HAP-1 (cell line): ENCODE results near the gene MRPL39.

ENCODE experiments used
- DNase-seq, 2 experiments: peaks; one replicate each; pipeline ENCODE4 v3.0.0-alpha.2; 2016 to 2020; ENCODE audit warnings: low spot score in 2 of 2
- H3K27me3 ChIP-seq: fragments of 250-450 bp; sonication (Bioruptor Pico); 2 replicates; pipeline ENCODE4 v1.5.1; 2020; ENCODE audit warnings: low read depth, mild to moderate bottlenecking, moderate library complexity
- H3K36me3 ChIP-seq: fragments of 250-450 bp; sonication (Bioruptor Pico); replicated peaks from 2 replicates; pipeline ENCODE4 v1.5.1; 2020; ENCODE audit warnings: mild to moderate bottlenecking
- H3K4me1 ChIP-seq: fragments of 250-450 bp; sonication (Bioruptor Pico); 2 replicates; pipeline ENCODE4 v1.5.1; 2020; ENCODE audit warnings: mild to moderate bottlenecking
- H3K4me3 ChIP-seq: fragments of 250-450 bp; sonication (Bioruptor Pico); 2 replicates; pipeline ENCODE4 v1.5.1; 2020; ENCODE audit warnings: mild to moderate bottlenecking, moderate library complexity
- H3K9me3 ChIP-seq: fragments of 250-450 bp; sonication (Bioruptor Pico); 2 replicates; pipeline ENCODE4 v1.5.1; 2020; ENCODE audit warnings: mild to moderate bottlenecking, moderate library complexity
- in situ Hi-C: fragments of 300-500 bp; cut with MboI; formaldehyde crosslinking; loops from 3 replicates; pipeline ENCODE4 v1.14.3; 2020; ENCODE audit warnings: low sequenced_read_pairs, inconsistent platforms, mixed read lengths

Gene MRPL39

GRCh38 chr21:25584833-25585676 lies 22.2 kb downstream of the MRPL39 start:
- Histone ChIP-seq H3K36me3 (peaks cover 21% of the 10 kb centered on the region), H3K4me3 (no peak overlapping the region), H3K4me1 (no peaks in the 10 kb centered on the region), H3K27me3 (no peaks in the 10 kb centered on the region), H3K9me3 (no peaks in the 10 kb centered on the region)
- no peak for DNase-seq
- in situ Hi-C loops, result no loop called here

- Histone ChIP-seq H3K36me3 (peaks cover 16% of the 10 kb centered on the region), H3K4me3 (no peak overlapping the region), H3K27me3 (no peaks in the 10 kb centered on the region), H3K4me1 (no peaks in the 10 kb centered on the region), H3K9me3 (no peaks in the 10 kb centered on the region)
- no peak for DNase-seq
- in situ Hi-C loops, result no loop called here
Observed at GRCh38 chr21:25583370-25584130, 23.7 kb downstream of the MRPL39 start.

GRCh38 chr21:25582888-25583287 lies 24.4 kb downstream of the MRPL39 start:
- in situ Hi-C loops, result no loop called here
- H3K27me3 ChIP-seq, result no peaks in the 10 kb centered on the region
- DNase-seq, result no peak

GRCh38 chr21:25582164-25582790 lies 25.0 kb downstream of the MRPL39 start:
- H3K4me1 ChIP-seq, result no peaks in the 10 kb centered on the region
- no peaks in the 10 kb centered on the region for H3K27me3 ChIP-seq
- DNase-seq, result no peak
- in situ Hi-C loops, result no loop called here
- no peak overlapping the region for H3K4me3 ChIP-seq
- no peaks in the 10 kb centered on the region for H3K9me3 ChIP-seq
- peaks cover 7% of the 10 kb centered on the region for H3K36me3 ChIP-seq

More at GRCh38 chr21:25582888-25583287, 24.4 kb downstream of the MRPL39 start:
- Histone ChIP-seq H3K4me3 (no peak overlapping the region), H3K36me3 (peaks cover 13% of the 10 kb centered on the region), H3K9me3 (no peaks in the 10 kb centered on the region), H3K4me1 (no peaks in the 10 kb centered on the region)

GRCh38 chr21:25581582-25581981 lies 25.7 kb downstream of the MRPL39 start:
- no peaks in the 10 kb centered on the region for H3K9me3 ChIP-seq

GRCh38 chr21:25580912-25581260 lies 26.4 kb downstream of the MRPL39 start:
- in situ Hi-C loops, result no loop called here
- peaks cover 4% of the 10 kb centered on the region for H3K4me1 ChIP-seq
- no peak for DNase-seq

More at GRCh38 chr21:25581582-25581981, 25.7 kb downstream of the MRPL39 start:
- DNase-seq, result no peak
- H3K4me1 ChIP-seq, result no peaks in the 10 kb centered on the region
- H3K4me3 ChIP-seq, result no peak overlapping the region
- no peaks in the 10 kb centered on the region; the same call in 1 of the 2 replicates for H3K36me3 ChIP-seq
- H3K27me3 ChIP-seq, result no peaks in the 10 kb centered on the region
- in situ Hi-C loops, result no loop called here

GRCh38 chr21:25579226-25580013 lies 27.9 kb downstream of the MRPL39 start:
- Histone ChIP-seq H3K9me3 (no peaks in the 10 kb centered on the region), H3K4me1 (peaks cover 7% of the 10 kb centered on the region), H3K36me3 (no peaks in the 10 kb centered on the region), H3K4me3 (no peak overlapping the region), H3K27me3 (no peaks in the 10 kb centered on the region)
- no peak for DNase-seq
- in situ Hi-C loops, result no loop called here

More at GRCh38 chr21:25580912-25581260, 26.4 kb downstream of the MRPL39 start:
- Histone ChIP-seq H3K4me3 (no peak overlapping the region), H3K36me3 (no peaks in the 10 kb centered on the region; the same call in 1 of the 2 replicates), H3K27me3 (no peaks in the 10 kb centered on the region), H3K9me3 (no peaks in the 10 kb centered on the region)

- no peaks in the 10 kb centered on the region for H3K9me3 ChIP-seq
- DNase-seq, result no peak
- in situ Hi-C loops, result no loop called here
Observed at GRCh38 chr21:25578056-25578961, 29.0 kb downstream of the MRPL39 start.

GRCh38 chr21:25577424-25578055 lies 29.7 kb downstream of the MRPL39 start:
- no peaks in the 10 kb centered on the region for H3K27me3 ChIP-seq
- no peak for DNase-seq
- in situ Hi-C loops, result no loop called here
- no peak overlapping the region for H3K4me3 ChIP-seq
- no peaks in the 10 kb centered on the region for H3K9me3 ChIP-seq
- H3K4me1 ChIP-seq, result peaks cover 14% of the 10 kb centered on the region
- H3K36me3 ChIP-seq, result no peaks in the 10 kb centered on the region

More at GRCh38 chr21:25578056-25578961, 29.0 kb downstream of the MRPL39 start:
- no peaks in the 10 kb centered on the region for H3K36me3 ChIP-seq
- H3K27me3 ChIP-seq, result no peaks in the 10 kb centered on the region
- no peak overlapping the region for H3K4me3 ChIP-seq
- peaks cover 14% of the 10 kb centered on the region for H3K4me1 ChIP-seq

GRCh38 chr21:25573409-25574206 lies 33.7 kb downstream of the MRPL39 start:
- no peak overlapping the region for H3K4me3 ChIP-seq
- peak; percentile 40 to 64 for DNase-seq
- H3K36me3 ChIP-seq, result no peaks in the 10 kb centered on the region
- no peaks in the 10 kb centered on the region for H3K9me3 ChIP-seq
- no peaks in the 10 kb centered on the region for H3K27me3 ChIP-seq
- H3K4me1 ChIP-seq, result peaks cover 16% of the 10 kb centered on the region
- in situ Hi-C loops, result no loop called here

GRCh38 chr21:25572861-25573310 lies 34.4 kb downstream of the MRPL39 start:
- DNase-seq, result no peak
- in situ Hi-C loops, result no loop called here
- H3K36me3 ChIP-seq, result no peaks in the 10 kb centered on the region
- H3K27me3 ChIP-seq, result no peaks in the 10 kb centered on the region
- no peak overlapping the region for H3K4me3 ChIP-seq
- H3K4me1 ChIP-seq, result peaks cover 17% of the 10 kb centered on the region
- no peaks in the 10 kb centered on the region for H3K9me3 ChIP-seq
